GM19351 (cell line): ENCODE data around the gene ITGA11.

Experiments
- ATAC-seq: cut with Tn5 transposase; IDR thresholded peaks from one replicate; pipeline ENCODE4 v1.9.1; 2021; ENCODE audit warnings: mild to moderate bottlenecking, moderate library complexity; ENCODE audit not compliant: unreplicated experiment

Gene ITGA11

DNA sequence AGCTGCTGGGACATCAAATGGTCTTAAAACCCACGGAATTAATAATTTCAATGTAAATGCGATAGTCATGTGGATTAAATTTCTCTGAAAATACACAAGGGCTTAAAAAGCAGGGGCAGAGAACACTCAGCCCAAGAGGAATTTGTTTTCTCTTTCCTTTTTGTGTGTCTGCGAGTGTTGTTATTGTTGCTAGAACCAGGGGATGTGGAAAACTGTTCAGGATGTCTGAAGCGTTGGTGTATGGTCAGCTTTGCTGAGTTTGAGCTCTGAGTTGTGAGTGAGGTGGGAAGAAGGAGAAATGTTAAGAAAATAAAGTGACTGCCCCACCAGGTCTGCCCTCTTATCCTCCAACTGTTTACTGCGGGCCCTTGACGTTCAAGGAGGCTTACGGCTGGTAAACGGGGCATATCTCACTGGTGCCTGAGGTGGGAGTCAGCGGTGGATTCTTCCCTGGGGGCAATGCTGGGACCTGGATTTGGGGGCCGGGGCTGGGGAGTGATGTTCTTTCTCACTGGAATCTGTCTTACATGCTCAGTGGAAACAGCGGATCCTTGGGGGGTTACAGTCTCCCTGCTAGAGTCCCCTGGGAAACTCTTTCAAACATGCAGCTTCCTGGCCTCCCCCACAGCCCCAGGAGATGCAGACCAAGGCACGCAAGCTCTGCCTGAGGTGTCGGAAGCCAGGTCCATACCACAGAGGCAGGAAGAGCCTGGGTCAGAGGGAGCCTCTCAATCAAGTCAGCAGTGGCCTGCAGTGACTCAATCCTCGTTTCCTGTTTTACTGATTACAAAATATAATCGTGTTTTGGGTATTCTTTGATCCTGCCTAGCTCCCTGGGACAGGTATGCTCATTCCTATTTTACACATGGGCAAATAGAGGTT, 41.8 kb downstream of the ITGA11 start:
- ATAC-seq, result peak; percentile 73

GRCh38 chr15:68389041-68389930, 42.7 kb downstream of the ITGA11 start:
- ATAC-seq, result no peak

DNA sequence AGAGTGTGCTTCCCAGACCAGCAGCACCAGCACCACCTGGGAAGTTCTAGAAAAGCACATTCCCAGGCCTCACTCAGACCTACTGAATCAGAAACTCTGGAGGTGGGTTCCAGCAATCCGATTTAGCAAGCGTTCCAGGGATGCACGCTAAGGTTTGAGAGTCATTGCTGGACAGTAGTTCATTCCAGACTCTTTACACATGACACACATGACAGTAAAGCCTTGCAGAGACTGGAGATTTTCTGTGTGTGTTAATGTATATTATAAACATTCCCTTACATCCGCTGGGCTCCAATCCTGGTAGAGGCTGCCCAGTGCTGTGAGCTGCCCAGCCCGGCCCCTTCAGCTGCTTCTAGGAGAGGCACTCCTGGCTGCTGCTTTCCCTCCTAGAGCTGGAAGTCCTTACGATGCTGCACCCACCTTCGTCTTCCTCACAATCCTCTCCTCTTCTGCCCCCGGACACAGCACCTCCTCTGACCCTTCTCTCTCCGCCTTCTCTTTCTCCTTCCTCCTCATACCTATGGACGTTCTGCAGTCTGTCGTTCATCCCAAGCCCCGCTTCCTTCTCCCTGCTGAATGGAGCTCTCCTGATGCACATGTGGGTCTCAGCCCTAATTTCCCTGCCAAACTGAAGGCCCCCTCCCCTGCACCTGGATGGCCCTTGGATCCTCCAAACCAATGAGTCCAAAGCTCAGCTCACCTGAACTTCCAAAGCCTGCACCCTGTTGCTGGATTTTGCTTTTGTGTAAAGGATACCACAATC, 44.4 kb downstream of the ITGA11 start:
- no peak for ATAC-seq

- ATAC-seq, result no peak
These were observed 45.2 kb downstream of the ITGA11 start for GRCh38 chr15:68386587-68387288.

GRCh38 chr15:68385671-68386586, 46.0 kb downstream of the ITGA11 start:
- ATAC-seq, result no peak

DNA sequence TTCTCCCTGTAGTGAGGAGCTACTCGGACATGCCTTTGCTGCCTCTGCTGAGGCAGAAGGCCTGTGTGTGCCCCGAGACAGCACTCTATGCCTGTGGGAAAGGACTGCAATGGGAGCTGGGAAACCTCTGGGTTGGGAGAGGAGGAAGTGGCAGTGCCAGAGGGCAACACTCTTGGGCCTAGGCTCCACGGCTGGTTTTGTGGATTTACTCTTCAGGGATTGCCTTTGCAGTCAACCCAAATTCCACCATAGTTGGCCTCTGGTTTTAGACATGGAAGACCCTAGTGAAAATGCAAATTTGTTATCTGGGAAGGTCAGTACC, 46.8 kb downstream of the ITGA11 start:
- no peak for ATAC-seq

GRCh38 chr15:68384451-68385239, 47.3 kb downstream of the ITGA11 start:
- no peak for ATAC-seq

DNA sequence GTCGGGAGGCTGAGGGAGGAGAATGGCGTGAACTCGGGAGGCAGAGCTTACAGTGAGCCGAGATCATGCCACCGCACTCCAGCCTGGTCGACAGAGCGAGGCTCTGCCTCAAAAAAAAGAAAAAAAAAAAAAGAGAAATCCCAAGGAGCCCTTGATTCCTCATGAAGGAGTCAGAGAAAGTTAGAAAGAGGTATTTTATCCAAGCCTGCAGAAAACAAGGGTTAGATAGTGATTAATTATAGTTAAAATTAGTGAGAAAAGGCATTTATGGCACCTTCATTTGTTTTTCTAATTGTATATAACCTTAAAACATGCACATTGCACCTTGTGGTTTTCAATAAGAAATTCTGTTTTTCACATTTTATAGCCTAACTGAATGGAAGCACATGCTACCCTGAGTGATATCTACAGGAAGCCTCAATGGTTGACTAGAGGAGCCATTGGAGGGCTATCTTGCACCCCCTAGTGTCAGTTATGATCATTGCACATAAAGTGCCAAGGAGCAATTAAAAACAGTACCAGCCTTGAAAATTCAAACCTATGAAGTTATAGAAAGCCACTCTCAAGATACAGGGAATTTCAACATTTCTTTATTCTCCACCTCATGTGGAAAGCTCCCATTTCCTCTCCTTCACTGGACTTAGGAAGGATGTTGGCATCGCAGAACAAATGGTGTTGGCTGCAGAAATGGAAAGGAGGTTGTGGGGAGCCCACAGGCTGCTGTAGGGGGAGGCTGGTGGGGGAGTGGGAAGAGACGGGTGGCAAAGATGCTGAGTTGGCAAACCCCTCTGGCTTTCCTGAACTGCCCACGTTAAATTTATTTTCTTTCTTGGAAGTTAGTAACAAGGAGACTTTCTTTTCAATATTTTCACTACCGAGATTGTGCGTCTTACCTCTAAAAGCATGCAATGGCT, 48.5 kb downstream of the ITGA11 start:
- ATAC-seq, result no peak

GRCh38 chr15:68382286-68383007, 49.5 kb downstream of the ITGA11 start:
- no peak for ATAC-seq

DNA sequence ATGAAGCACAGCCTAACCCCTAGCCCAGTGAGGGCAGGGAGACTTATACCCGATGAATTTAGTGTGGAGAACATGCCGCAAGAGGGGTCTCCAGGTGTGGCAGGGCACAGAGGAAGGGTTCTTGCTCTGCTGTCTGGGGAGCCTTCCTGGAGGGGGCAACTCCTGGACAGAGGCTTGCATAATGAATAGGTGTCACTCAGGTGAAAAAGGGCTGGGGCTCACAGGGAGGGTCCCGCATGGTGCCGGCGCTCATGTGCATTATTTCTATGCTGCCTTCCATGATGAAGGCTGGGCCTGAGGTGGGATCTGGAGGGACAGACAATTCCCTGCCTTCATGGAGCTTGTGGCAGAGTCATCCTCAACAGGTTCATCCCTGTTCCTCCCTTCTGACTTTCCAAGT, 51.5 kb downstream of the ITGA11 start:
- no peak for ATAC-seq

DNA sequence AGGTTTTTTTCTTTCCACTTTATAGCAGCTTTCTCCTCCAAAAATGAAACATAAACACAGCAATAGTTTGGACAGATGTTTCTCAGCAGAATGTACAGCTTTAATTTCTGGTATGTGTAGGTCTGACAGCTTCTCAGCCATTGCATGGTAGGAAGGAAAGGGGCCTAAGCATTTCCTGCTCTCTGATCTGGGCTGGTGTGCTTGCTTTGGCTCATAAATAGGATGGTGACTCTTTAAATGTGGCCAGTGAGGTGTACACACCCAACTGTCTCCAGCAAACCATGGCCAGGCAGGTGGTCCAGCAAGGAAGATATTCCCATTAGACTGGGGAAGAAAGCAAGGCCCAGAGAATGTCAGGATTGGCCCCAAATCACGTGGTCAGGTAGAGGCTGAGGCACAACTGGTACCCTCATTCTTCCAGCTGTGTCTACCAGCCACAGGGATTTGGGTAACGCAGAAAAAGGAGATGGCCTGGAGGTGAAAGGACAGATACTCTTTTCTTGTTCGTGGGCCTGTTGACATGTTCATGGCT, 52.1 kb downstream of the ITGA11 start:
- ATAC-seq, result no peak

- ATAC-seq, result no peak
These were observed 52.8 kb downstream of the ITGA11 start for GRCh38 chr15:68379058-68379758.

DNA sequence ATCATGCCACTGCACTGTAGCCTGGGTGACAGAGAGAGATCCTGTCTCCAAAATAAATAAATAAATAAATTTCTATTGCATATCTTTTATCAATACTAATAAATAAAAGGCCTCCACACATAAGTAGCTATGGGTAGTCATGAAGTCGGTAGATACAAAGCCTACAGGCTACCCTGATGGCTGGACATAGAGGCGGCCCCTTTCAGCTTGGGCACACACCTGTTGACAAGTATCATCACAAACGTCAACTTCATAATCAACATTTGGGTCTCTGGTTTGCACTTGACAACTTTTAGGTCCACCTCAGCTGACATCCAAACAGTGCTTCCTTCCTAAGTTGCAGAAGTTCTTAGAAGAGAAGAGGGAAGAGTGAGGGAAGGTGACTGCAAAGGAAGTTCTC, 53.4 kb downstream of the ITGA11 start:
- no peak for ATAC-seq

DNA sequence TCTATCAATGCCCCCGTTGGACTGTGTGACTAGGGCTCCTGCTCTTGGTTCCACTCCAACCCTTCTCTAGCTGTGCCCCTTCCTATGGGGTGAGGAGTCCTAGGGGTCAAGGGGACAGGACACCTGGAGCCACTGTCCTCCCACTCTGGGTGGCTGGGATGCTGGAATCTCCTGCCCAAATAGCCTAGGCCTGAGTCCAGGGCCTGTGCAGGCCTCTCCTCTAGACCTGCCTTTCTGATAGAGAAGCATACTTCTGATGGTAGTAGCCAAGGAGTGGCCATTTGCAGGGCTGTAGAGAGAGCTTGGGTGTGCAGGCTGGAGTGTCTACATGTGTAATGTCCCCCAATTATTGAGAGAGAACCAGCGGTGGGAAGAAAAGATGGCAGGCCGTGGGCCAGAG, 54.2 kb downstream of the ITGA11 start:
- no peak for ATAC-seq

DNA sequence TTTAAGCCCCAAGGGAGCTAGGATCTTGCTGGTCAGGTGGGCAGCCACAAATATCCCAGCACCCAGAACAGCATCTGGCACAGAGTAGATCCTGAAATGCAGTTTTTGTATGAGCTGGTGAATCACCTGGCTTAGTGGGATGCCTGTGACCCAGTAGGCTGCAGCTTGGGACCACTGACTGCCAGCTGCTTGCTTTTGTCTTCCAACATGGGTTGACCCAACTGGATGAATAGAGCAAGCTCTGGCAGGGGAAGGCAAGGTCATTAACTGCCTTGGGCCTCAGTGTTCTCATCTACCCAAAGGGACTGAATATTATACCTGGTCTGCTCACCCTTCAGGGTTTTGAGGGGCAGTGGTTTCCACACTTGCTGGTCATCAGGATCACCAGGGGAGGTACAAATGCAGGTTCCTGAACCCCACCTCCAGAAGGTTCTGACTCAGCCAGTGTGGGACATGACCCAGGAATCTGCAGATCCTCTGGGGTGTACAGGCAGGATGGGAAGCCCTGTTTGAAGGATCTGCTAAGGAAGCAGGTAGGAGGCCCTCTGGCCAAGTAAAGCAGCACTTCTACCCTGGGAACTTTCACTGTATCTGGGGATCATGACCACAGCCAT, 55.4 kb downstream of the ITGA11 start:
- ATAC-seq, result no peak

DNA sequence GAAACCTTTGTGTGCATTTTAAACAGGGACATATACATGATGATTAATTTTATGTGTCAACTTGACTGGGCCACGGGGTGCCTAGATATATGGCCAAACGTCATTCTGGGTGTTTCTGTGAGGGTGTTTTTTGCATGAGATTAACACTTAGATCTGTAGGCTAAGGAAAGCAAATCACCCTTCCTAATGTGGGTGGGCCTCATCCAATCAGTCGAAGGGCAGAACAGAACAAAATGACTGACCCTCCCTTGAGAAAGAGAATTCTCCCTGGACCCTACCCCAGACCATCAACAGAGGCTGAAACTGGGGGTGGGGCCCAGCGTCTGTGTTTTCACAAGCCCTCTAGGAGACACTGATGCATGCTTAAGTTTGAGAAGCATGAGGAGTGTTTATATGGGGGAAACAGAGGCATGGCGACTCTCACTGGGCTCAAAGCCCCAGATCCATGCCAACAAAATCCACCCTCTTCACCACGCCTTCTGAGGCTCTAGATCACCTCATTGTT, 56.2 kb downstream of the ITGA11 start:
- no peak for ATAC-seq
